ENCODE data around the gene CTH.
"Not testable (repeated sequence)": the region's sequence is repeated elsewhere in the genome, so short reads cannot be mapped to it uniquely, and the experiment has no call there.

The CTH gene

DNA sequence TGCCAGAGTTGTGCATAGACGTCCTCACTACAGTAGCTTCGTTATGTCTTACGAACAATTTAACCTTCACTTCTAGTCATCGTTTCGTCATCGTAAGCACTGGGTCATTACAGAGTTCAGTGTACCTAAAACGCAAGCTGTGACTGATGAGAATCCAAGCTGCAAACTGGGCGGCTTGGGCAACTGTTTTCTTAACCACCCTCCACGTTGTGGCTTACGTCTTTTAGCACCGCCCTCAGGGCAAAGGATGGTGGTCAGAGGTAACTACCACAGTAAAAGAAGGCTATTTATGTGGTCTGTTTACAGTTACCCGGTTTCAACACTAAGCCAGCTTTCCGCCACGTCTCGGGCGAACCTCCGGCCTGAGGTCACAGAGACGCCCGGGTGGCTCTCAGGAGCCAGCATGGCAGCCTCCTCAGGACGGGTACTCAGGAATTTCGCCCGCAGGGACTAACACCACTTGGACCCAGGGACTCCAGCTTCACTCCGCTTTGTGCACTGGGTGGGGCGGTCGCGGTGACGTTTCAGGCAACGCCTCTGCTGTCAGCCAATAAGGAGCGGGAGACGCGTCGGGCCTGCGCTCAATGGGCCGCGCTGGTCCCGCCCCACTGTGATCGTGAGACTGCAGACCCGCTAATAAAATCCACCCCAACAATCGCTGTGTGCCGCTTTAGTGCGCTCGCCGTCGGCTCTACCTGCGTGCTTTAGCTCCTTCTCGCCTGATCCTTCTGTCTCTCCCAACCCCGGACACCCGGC is at the start of gene CTH:
TSS of gene CTH (plus strand) at position 665 of the 756 bp plus-strand sequence. CDS start 148 bp downstream, outside the sequence.
- DNase-seq = peak; percentile 84

DNA sequence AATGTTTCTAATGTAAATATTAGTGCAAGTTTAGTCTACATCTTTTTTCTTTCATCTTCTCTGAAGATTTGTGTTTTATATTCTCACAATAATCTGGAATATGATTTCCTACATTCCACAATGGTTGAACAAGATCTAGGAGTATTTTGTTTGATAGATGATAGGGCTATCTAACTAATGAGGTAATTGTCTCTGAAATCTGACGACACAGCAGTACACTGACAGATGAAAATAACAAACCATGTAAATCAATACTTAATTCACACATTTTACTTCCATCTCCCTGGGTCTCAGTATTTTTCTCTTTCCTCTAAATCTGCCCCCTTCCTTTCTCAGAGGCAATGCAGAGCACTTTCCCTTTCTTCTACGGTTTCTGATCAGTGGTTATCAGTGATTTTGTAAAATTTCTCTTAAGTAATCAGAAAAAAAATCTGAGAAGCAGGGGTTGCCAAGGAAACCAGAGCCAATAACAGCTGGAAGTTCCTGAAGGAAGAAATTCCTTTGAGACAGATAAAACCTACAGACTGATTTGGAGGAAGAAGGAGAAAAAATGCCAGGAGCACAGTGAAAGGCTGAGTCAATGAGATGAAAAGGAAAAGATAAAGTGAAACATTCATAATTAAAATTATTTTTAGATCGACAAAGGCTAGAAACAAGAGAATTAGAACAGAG is 49.2 kb upstream of the CTH start:
- DNase-seq = no peak

DNA sequence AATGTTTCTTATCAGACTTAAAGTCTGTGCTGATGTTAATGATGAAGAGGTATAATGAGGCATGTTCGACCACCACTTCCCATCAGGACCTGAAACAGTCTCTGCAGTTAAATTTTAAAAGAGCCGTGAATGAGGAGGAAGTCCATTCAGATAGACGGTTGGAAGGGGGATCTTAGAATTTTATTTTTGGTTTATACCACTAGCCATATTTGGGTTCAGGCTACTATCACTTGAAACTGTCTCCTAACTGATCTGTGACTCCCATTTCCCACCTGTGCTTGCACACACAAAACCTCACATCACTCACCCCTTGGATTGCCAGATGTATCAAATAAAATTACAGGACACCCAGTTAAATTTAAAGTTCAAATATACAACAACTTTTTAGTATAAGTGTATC is 46.6 kb upstream of the CTH start:
- no peak for DNase-seq

- DNase-seq = not testable (repeated sequence)
Measured at GRCh38 chr1:70366425-70366952, 44.6 kb upstream of the CTH start.

DNA sequence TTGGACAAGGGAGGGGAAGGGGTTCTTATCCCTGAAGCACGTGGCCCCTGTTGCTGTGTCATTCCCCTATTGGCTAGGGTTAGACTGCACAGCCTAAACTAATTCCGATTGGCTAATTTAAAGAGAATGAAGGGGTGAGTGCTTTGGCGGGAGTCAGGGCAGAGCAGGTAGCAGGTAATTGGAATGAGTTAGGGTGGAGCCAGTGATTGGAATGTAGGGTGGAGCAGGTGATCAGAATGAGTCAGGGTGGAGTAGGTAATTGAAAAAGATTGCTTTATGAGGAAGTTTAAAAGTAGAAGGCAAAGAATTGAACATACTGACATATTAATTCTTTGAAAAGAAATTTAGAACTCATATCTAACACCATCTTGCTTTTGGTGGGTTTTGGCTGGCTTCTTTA is 44.1 kb upstream of the CTH start:
- not testable (repeated sequence) for DNase-seq

DNA sequence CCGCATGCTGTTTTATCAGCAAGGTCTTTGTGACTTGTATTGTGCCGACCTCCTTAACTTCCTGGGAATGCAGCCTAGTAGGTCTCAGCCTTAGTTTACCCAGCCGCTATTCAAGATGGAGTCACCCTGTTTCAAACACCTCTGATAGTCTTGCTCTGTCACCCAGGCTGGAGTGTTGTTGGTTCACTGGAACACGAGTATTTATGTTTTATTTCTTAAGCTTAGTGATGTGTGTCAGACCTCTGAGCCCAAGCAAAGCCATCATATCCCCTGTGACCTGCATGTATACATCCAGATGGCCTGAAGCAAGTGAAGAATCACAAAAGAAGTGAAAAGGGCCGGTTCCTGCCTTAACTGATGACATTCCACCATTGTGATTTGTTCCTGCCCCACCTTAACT is 43.7 kb upstream of the CTH start:
- not testable (repeated sequence) for DNase-seq

DNA sequence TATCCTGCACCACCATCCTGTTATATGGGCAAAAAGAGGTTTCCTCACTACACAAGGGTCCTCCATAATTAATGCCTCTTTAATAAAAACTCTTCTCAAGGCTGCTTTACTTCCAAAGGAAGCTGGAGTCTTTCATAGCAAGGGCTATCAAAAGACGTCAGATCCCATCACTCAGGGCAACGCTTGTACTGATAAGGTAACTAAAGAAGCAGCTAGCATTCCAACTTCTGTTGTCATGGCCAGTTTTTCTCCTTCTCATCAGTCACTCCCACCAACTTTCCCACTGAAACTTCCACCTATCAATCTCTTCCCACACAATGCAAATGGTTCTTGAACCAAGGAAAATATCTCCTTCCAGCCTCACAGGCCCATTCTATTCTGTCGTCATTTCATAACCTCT is 39.5 kb upstream of the CTH start:
- not testable (repeated sequence) for DNase-seq

- DNase-seq = no peak
Measured at GRCh38 chr1:70372426-70372825, 38.6 kb upstream of the CTH start.

DNA sequence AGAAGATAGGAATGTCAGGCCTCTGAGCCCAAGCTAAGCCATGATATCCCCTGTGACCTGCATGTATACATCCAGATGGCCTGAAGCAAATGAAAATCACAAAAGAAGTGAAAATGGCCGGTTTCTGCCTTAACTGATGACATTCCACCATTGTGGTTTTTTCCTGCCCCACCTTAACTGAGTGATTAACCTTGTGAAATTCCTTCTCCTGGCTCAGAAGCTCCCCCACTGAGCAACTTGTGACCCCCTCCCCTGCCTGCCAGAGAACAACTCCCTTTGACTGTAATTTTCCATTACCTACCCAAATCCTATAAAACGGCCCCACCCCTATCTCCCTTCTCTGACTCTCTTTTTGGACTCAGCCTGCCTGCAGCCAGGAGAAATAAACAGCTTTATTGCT is 37.5 kb upstream of the CTH start:
- not testable (repeated sequence) for DNase-seq

DNA sequence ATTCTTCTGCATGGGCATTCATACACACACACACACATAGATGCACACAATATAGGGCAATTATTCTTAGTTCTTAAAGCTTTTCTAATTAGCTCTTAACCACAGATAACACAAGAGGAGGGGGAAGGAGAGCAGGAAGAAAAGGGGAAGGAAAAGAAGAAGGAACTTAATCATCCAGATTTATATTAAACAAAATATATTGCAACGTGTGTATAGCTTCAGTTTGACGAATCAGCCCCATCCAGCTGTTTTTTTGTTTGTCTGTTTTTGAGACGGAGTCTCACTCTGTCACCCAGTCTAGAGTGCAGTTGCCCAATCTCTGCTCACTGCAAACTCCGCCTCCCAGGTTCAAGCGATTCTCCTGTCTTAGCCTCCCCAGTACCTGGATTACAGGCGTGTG is 34.9 kb upstream of the CTH start:
- no peak for DNase-seq

GRCh38 chr1:70382682-70383081 is 28.4 kb upstream of the CTH start:
- DNase-seq = no peak

DNA sequence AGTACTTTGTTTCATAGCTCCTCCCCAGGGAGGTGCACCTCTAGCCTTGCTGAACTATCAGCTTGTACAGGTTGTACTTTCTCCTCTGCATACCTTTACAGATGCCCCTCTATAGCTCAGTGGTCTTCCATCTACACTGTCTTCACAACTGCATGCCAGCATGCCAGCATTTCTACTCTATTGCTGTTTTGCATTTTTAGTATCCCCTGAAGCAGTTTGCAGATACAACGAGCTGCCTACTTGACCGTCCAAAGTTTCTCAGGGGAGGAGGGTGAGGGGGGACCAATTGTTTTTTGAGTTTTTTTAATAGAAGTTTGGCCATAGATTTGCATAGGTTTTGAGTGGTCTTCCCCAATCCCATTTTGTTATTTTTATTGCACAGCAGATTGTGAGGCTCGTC is 27.6 kb upstream of the CTH start:
- DNase-seq = no peak

DNA sequence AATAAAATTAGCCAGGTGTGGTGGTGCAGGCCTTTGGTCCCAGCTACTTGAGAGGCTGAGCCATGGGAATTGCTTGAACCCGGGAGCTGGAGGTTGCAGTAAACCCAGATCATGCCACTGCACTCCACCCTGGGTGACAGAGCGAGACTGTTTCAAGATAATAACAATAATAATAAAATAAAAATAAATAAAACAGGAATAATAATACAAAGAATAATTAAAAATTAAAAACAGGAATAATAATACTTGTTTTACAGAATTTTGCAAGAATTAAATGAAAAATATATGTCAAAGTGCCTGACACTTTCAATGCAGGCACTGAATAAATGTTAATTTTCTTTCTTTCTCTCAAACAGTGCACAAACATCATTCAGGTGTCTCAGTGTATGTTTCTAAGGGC is 26.5 kb upstream of the CTH start:
- DNase-seq = no peak

- no peak for DNase-seq
Measured at GRCh38 chr1:70385477-70385876, 25.6 kb upstream of the CTH start.

GRCh38 chr1:70386121-70386520 is 24.9 kb upstream of the CTH start:
- no peak for DNase-seq

GRCh38 chr1:70387507-70387906 is 23.6 kb upstream of the CTH start:
- DNase-seq = no peak

GRCh38 chr1:70392626-70393025 is 18.4 kb upstream of the CTH start:
- DNase-seq = no peak

GRCh38 chr1:70396607-70397006 is 14.5 kb upstream of the CTH start:
- DNase-seq = no peak

- DNase-seq = no peak
Measured at GRCh38 chr1:70397013-70397412, 14.1 kb upstream of the CTH start.

DNA sequence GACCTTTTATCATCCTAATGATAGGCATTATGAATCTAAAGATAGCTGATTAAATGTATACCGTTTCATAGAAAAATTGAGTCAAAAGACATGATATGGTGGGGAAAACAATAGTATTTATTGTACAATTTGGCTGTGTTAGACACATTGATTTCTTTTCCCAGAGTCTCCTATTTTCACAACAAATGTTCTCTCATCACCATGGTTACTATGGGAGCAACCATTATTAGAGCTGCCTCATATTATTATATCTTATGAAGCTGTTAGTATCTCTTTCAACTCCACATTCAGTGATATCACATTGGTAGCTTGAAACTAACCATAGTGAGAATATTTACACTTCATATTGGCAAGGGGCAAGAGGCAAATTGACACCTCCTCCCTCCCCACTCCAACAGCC is 10.7 kb upstream of the CTH start:
- no peak for DNase-seq

GRCh38 chr1:70401974-70402373 is 9.1 kb upstream of the CTH start:
- no peak for DNase-seq

- no peak for DNase-seq
Measured at GRCh38 chr1:70403759-70404158, 7.3 kb upstream of the CTH start.

DNA sequence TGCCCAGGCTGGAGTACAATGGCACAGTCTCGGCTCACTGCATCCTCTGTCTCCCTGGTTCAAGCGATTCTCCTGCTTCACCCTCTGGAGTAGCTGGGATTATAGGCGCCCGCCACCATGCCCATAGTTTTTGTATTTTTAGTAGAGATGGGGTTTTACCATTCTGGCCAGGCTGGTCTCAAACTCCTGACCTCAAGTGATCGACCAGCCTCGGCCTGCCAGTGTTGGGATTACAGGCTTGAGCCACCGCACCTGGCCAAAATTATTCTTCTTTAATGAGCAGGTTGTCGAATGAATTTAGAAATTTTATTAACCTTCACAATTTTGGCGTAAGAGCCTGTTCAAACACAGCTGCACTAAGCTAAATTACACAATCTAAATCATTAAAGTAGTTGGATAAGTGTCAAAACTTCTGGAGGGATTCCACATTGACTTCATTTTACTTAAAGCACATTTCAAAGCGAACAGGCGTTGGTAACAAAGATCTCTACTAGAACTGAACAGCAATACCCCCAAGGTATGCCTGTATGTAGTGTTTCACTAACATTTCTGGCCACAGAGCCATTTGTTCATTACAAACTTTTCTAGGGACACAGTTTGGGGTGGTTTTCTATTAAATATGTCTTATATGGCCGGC is 5.2 kb upstream of the CTH start:
- DNase-seq = no peak

GRCh38 chr1:70409136-70409535 is 1.9 kb upstream of the CTH start:
- DNase-seq = no peak
